Measurements from ENCODE around the gene GCH1. TPM values are rescaled to one million over a fixed set of nuclear protein-coding genes. Genes with fewer than 3 reads are reported as not detected.

The GCH1 gene
- polyA plus RNA-seq, 3 donors = 55.3 to 68.6 (median 63.3) TPM

- no peaks in the 10 kb centered on the region for H3K36me3 ChIP-seq (replicated peaks in 1 of 2; ENCODE audit: control insufficient read depth in 1 of 2, insufficient read depth in 2 of 2, low read length in 2 of 2)
- no peak for DNase-seq
- TF ChIP-seq, protein P1, sequence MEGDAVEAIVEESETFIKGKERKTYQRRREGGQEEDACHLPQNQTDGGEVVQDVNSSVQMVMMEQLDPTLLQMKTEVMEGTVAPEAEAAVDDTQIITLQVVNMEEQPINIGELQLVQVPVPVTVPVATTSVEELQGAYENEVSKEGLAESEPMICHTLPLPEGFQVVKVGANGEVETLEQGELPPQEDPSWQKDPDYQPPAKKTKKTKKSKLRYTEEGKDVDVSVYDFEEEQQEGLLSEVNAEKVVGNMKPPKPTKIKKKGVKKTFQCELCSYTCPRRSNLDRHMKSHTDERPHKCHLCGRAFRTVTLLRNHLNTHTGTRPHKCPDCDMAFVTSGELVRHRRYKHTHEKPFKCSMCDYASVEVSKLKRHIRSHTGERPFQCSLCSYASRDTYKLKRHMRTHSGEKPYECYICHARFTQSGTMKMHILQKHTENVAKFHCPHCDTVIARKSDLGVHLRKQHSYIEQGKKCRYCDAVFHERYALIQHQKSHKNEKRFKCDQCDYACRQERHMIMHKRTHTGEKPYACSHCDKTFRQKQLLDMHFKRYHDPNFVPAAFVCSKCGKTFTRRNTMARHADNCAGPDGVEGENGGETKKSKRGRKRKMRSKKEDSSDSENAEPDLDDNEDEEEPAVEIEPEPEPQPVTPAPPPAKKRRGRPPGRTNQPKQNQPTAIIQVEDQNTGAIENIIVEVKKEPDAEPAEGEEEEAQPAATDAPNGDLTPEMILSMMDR (IDR thresholded peaks at IDR 0.05) = no peak
- no peaks in the 10 kb centered on the region for H4K20me1 ChIP-seq (ENCODE audit: insufficient read depth, low read length)
- no peak overlapping the region for H2AFZ ChIP-seq (ENCODE audit: insufficient read depth, low read depth, low read length, poor library complexity, severe bottlenecking)
- no peak overlapping the region for H3K9ac ChIP-seq (ENCODE audit: insufficient read depth, low read length, poor library complexity, severe bottlenecking)
- Mint-ChIP-seq H3K4me1 (peaks cover 12% of the 10 kb centered on the region), H3K27me3 (ENCODE audit: low read depth in 3 of 3) (peaks cover 8 to 13% (median 13%) of the 10 kb centered on the region in 3 donors), H3K9me3 (peaks cover 0 to 6% (median 0%) of the 10 kb centered on the region in 7 donors), H3K4me3 (no peak overlapping the region), H3K36me3 (no peaks in the 10 kb centered on the region), H3K27ac (no peak overlapping the region)
- peaks cover 7 to 10% of the 10 kb centered on the region in 2 donors for H3K4me1 ChIP-seq (ENCODE audit: control insufficient read depth in 1 of 2, insufficient read depth in 2 of 2, low read length in 2 of 2)
- no peaks in the 10 kb centered on the region for H3K9me3 ChIP-seq (replicated peaks in 1 of 2; ENCODE audit: control insufficient read depth in 1 of 2, insufficient read depth in 1 of 2, low read length in 2 of 2)
- H3K27me3 ChIP-seq (ENCODE audit: control insufficient read depth in 2 of 2, insufficient read depth in 2 of 2, low read length in 2 of 2) = peaks cover 0 to 8% of the 10 kb centered on the region in 2 donors
- intact Hi-C loops (cut with micrococcal nuclease) = loop anchor here (5.0 kb wide), 2 partner anchors 241 to 246 kb away; partner anchors contain the start of gene SAMD4A (in 1 of the 2)
- no peaks in the 10 kb centered on the region for H3K79me2 ChIP-seq (ENCODE audit: insufficient read depth, low read length)
- no peak overlapping the region for H3K4me2 ChIP-seq (replicated peaks; ENCODE audit: extremely low read depth, low read length, poor library complexity, severe bottlenecking)
- WGBS (ENCODE audit: insufficient coverage) = 100% methylated on average over 5 of the region's 7 CpGs
- H3K4me3 ChIP-seq (replicated peaks in 1 of 3; ENCODE audit: low read depth in 2 of 3, low read length in 3 of 3) = no peak overlapping the region
- no peak overlapping the region for H3K27ac ChIP-seq (ENCODE audit: low read depth in 1 of 2, low read length in 2 of 2)
These were observed 94.7 kb downstream of the GCH1 start for GRCh38 chr14:54807881-54808280.

- Histone ChIP-seq H3K4me1 (ENCODE audit: control insufficient read depth in 1 of 2, insufficient read depth in 2 of 2, low read length in 2 of 2) (peaks cover 7 to 10% of the 10 kb centered on the region in 2 donors), H3K9ac (ENCODE audit: insufficient read depth, low read length, poor library complexity, severe bottlenecking) (no peak overlapping the region), H3K9me3 (replicated peaks in 1 of 2; ENCODE audit: control insufficient read depth in 1 of 2, insufficient read depth in 1 of 2, low read length in 2 of 2) (no peaks in the 10 kb centered on the region), H3K4me2 (replicated peaks; ENCODE audit: extremely low read depth, low read length, poor library complexity, severe bottlenecking) (no peak overlapping the region), H2AFZ (ENCODE audit: insufficient read depth, low read depth, low read length, poor library complexity, severe bottlenecking) (no peak overlapping the region), H3K36me3 (replicated peaks in 1 of 2; ENCODE audit: control insufficient read depth in 1 of 2, insufficient read depth in 2 of 2, low read length in 2 of 2) (no peaks in the 10 kb centered on the region), H3K4me3 (replicated peaks in 1 of 3; ENCODE audit: low read depth in 2 of 3, low read length in 3 of 3) (no peak overlapping the region), H3K27ac (ENCODE audit: low read depth in 1 of 2, low read length in 2 of 2) (no peak overlapping the region), H3K79me2 (ENCODE audit: insufficient read depth, low read length) (no peaks in the 10 kb centered on the region), H4K20me1 (ENCODE audit: insufficient read depth, low read length) (no peaks in the 10 kb centered on the region), H3K27me3 (ENCODE audit: control insufficient read depth in 2 of 2, insufficient read depth in 2 of 2, low read length in 2 of 2) (peaks cover 0 to 10% of the 10 kb centered on the region in 2 donors)
- peaks cover 12% of the 10 kb centered on the region for H3K4me1 Mint-ChIP-seq
- DNase-seq = no peak
- H3K4me3 Mint-ChIP-seq = no peak overlapping the region
- intact Hi-C loops (cut with micrococcal nuclease) = loop anchor here (5.0 kb wide), 2 partner anchors 240 to 245 kb away; partner anchors contain the start of gene SAMD4A (in 1 of the 2)
- H3K36me3 Mint-ChIP-seq = no peaks in the 10 kb centered on the region
- H3K27me3 Mint-ChIP-seq (ENCODE audit: low read depth in 3 of 3) = peaks cover 8 to 16% (median 13%) of the 10 kb centered on the region in 3 donors
- TF ChIP-seq, protein P1 (IDR thresholded peaks at IDR 0.05) = no peak
- H3K9me3 Mint-ChIP-seq = peaks cover 0 to 6% (median 0%) of the 10 kb centered on the region in 7 donors
- WGBS (ENCODE audit: insufficient coverage) = 100% methylated on average over 5 of the region's 6 CpGs
- peak overlapping the region in 1 of 7 donors; percentile 75 for H3K27ac Mint-ChIP-seq
These were observed 95.2 kb downstream of the GCH1 start for GRCh38 chr14:54807428-54807827.
